ENCODE data around the gene C14orf39.

Gene C14orf39, protein sequence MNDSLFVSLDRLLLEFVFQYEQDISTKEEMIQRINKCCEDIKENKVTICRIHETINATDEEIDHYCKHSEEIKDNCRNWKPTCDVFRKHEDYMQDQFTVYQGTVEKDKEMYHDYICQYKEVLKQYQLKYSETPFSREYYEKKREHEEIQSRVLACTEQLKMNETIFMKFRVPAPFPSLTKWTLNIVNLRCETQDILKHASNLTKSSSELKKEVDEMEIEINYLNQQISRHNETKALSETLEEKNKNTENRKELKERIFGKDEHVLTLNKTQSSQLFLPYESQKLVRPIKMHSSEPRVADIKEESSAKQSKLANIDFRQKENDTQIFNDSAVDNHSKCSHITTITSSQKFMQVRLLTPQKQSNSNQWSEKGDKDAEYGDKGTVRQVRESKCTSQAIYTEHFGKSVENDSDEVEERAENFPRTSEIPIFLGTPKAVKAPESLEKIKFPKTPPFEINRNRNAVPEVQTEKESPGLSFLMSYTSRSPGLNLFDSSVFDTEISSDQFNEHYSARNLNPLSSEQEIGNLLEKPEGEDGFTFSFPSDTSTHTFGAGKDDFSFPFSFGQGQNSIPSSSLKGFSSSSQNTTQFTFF

DNA sequence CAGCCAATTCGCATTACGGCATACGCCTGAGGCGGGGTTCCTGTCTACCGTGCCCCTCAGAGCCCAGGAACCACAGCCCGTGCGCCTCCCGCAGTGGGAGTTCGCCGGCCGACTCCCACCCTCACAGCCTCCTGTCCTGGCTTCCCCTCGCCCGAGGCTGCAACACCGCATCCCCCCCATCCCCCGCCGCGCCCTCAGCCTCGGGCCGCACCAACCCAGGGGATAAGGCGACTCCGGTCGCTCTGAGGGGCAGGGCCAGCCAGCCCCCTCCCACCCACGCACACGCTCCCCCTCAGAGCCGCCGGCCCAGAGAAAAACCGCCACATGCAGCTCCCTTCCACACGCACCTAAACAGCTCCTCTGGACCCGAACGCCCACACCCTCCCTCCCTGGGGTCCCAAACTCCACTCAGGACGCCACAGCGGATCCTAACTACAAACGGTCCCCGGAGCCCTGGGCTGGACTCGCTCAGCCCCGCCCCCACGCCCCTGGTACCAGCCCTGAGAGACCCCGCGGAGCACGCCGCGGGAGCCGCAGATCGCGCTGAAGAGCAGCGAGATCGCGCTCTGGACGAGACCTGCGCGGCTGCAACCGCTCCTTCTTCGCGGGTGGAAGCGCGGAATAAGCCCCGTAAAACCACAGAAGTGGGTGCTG is at the start of gene C14orf39:
C14orf39 (minus strand) TSS at position 466 of the 654 bp plus-strand sequence. CDS start 985 bp downstream, outside the sequence.
- in situ Hi-C loops (cut with HindIII; ENCODE audit: low pct_ligation_motif_present, low pct_unique_long_range_greater_than_20kb, low sequenced_read_pairs), result no loop called here
- DNase-seq, result no peak

DNA sequence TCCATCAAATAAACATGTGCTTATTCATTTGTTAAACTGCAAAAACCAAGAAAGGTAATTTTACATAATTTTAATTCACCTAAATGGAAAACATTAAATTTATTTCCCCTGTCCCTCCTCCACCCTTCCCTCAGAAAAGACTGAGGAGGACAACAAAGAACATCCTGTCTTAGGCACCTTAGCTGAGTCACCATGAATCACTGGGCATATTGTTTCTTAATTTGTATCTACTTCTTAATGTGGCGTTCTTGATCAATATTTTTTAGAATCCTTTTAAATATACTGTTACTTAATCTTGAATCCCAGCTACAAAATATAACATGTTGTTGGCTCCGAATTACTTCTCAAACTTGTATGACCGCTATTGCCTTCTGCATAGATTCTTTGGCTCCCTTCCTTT is 46.6 kb upstream of the C14orf39 start:
- in situ Hi-C loops (cut with HindIII; ENCODE audit: low pct_ligation_motif_present, low pct_unique_long_range_greater_than_20kb, low sequenced_read_pairs), result no loop called here
- DNase-seq, result no peak

DNA sequence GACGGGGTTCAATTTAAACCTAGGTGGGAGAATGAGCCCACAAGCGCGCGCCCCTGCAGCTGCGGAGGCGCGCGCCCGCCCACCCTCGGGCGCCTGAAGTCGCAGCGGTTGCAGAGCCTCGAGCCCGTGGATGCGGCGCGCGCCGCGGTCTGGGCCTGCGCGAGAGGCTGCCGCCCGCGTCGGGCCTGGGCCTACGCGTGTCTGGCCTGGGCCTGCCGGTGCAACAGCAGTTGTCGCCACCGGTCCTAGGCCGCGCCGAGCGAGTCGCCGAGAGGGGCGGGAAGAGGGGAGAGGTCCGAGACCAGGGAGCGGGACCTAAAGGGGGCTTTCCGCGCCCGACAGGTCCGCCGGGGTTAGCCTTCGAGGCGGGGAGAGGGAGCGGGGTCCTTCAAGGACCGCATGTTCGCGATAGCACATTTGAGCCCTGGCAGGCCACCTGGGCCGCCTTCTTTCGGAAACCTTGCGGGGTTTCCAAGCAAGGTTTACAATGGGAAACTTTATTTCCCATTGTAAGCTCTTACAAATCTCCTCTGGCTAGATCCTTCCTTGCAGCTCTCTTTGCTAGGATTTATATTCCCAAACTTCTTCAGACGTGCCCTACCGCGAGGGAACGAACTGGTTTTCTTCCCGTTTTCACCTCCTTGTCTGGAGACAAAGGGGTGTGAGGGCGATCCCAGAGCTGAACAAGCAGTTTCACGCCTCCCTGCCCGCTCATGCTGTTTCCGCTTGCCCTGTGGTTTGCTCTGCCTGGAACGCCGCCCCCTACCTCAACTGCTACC is 29.8 kb upstream of the C14orf39 start:
- in situ Hi-C loops (cut with HindIII; ENCODE audit: low pct_ligation_motif_present, low pct_unique_long_range_greater_than_20kb, low sequenced_read_pairs), result no loop called here
- DNase-seq, result no peak

DNA sequence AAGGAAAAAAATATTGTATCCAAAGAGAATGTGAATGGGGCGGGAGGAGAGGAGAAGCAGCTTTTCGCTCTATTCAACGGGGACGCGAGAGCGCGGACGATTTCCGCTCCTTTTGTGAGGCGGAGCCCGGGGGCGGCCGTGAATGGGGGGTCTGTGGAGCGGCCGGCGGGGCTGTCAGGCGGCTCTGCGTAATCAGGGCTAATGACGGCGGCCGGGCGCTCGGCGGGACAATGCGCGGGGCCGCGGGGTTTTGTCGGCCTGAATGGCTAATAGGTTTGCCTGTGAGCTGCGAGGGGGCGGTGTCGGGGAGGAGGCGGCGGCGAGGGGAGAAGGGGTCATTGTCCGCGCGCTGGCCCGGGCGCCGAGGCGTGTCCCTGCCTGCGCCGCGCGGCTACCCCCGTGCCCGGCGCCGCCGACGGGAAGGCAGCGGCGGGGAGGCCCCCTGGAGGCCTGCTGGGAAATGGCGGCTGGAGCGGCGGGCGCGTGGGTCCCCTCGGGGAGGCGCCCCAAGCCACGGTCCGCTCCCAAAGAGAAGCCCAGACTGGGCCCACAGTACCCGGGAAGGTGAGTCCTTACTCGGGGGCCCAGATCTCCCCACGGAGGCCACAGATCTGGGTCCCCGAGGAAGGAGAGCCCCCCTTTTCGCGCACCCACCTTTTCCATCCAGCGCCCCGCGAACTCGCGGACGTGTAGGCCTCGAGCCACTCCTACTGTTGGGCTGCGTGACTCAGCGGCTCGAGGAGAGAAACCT is 29.1 kb upstream of the C14orf39 start:
- peak; percentile 37 for DNase-seq
- in situ Hi-C loops (cut with HindIII; ENCODE audit: low pct_ligation_motif_present, low pct_unique_long_range_greater_than_20kb, low sequenced_read_pairs), result no loop called here

DNA sequence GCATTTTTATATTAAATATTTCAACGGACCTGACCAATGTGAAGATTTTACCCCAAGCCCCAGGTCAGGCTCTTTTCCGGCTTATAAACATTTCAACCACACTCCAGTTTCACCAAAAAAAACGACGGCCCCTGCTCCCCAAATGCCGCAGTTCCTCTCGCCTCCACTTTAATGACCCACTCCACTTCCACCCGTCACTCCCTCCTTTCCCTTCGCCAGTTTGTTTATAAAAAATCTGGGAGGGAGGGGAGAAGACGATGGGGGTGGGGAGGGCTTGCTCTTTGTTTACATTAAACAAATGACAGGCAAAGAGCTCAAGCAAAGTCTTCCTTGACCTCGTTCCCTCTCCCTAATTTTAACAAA is 28.5 kb upstream of the C14orf39 start:
- DNase-seq, result no peak
- in situ Hi-C loops (cut with HindIII; ENCODE audit: low pct_ligation_motif_present, low pct_unique_long_range_greater_than_20kb, low sequenced_read_pairs), result no loop called here

DNA sequence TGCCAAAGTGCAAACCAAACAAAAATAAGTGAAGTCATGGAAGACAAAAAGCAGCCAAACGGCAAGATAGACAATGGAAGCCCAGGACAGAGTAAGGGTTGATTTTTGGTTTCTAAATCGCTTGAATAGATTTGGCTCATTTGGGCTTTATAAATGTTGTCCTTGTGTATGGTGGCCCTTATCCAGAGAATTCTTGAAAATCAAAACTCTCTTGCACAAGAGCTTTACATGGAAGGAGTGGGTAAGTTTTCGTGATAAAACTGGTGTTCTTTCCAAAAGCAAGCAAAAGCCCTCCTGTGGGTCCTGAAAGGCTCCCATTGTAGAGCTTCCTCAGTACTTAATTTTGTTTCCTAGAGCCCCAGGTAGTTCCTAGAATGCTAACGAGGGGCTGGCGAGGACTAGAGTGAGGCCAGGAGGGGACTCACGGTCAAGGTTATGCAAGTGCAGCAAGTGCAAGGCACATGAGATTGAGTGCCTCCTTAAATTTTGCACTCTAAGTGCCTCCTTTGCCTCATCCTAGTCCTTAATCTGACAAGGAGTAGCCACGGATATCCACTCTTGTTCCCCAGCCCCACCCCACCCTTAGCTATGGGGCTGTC is 27.2 kb upstream of the C14orf39 start:
- no peak for DNase-seq
- in situ Hi-C loops (cut with HindIII; ENCODE audit: low pct_ligation_motif_present, low pct_unique_long_range_greater_than_20kb, low sequenced_read_pairs), result no loop called here

DNA sequence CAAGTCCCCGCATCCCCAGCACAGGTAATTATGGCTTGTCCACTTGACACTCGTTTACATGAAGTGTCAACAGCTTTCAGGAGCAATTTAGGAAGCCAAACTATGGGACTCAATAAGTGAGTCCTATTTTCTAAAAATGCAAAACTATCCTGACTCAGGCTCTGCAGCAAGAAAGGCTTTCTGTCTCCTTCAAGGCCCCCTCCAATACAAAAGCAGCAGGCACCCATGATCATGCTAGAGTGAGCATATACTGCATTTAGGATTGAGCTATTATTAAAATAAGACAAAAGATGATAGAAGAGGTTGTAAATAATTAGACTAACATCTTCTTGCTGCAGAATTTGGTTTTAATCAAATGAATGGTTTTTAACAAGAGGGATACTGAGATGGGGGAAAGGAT is 26.3 kb upstream of the C14orf39 start:
- in situ Hi-C loops (cut with HindIII; ENCODE audit: low pct_ligation_motif_present, low pct_unique_long_range_greater_than_20kb, low sequenced_read_pairs), result no loop called here
- DNase-seq, result no peak

DNA sequence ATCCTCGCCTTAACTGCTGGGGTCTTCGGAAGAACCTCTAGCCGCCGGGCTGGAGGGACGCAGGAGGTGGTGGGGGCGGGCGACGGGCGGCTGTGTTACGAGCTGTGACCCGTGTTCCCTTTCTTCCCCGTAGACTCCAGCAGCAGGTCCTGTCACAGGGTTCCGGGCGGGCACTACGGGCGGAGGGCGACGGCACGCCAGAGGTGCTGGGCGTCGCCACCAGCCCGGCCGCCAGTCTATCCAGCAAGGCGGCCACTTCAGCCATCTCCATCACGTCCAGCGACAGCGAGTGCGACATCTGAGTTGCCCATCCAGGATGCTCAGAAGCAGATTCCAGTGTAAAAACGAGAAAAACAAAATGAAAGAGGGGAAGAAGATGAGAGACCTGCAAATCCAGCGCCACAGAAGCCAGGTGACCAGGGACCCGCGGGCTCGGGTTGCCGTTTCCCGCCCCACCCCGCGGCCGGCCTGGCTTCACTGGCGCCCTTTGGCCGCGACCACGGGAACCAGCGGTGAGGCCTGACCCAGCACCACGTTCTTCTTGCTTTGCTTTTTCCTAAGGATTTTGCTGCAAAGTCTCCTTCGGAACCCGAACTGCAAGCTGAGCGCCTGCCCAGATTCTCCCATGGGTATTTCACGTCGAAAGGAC is 25.2 kb upstream of the C14orf39 start:
- in situ Hi-C loops (cut with HindIII; ENCODE audit: low pct_ligation_motif_present, low pct_unique_long_range_greater_than_20kb, low sequenced_read_pairs), result no loop called here
- no peak for DNase-seq

DNA sequence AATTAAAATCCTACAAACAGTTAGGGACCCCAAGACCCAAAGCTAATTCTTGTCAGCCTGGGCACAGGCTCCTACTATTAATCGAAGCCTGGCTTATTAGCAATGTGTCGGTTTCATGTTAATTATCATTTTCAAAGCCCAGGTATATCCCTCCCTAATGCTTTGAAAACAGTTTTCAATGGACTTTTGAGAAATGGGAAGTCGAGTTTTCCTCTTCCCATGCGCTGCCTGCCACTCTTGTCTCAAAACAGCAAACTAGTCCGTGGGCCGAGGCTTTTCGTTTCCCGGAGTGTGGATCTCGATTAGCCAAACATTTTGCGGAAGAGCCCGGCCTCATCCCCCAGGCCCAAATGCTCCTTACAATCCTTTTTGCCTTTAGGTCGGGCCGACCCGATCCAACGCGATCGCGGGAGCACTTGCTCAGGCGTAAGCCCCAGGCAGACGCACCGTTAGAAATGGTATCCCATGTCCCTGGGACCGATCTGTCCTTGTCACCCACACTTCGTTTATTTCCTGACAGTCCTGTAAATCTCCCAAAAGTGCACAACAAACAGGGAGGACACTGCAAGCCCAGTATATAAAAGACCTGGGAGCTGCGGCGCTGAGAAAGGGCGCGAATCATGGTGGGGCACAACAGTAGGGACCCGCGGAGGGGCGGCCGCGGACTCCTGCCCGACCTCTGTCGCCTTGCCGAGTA is 24.5 kb upstream of the C14orf39 start:
- in situ Hi-C loops (cut with HindIII; ENCODE audit: low pct_ligation_motif_present, low pct_unique_long_range_greater_than_20kb, low sequenced_read_pairs), result no loop called here
- no peak for DNase-seq

DNA sequence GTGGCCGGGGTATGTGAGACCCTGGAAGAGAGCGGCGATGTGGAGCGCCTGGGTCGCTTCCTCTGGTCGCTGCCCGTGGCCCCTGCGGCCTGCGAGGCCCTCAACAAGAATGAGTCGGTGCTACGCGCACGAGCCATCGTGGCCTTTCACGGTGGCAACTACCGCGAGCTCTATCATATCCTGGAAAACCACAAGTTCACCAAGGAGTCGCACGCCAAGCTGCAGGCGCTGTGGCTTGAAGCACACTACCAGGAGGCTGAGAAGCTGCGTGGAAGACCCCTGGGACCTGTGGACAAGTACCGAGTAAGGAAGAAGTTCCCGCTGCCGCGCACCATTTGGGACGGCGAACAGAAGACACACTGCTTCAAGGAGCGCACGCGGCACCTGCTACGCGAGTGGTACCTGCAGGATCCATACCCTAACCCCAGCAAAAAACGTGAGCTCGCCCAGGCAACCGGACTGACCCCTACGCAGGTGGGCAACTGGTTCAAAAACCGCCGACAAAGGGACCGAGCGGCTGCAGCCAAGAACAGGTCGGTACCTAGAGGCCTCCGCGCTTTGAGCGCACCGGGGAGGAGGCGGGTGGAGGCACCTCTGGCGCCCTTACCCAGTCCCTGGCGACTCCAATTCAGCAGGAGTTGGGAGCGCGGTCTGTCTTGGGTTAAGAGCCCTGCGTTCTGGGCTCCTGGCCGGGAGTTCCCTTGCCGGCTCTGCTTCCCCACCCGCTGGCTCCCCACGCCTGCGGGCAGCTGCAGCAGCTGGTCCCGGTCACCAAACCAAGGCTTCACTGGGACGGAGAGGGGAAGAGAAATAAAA is 23.8 kb upstream of the C14orf39 start:
- no peak for DNase-seq

DNA sequence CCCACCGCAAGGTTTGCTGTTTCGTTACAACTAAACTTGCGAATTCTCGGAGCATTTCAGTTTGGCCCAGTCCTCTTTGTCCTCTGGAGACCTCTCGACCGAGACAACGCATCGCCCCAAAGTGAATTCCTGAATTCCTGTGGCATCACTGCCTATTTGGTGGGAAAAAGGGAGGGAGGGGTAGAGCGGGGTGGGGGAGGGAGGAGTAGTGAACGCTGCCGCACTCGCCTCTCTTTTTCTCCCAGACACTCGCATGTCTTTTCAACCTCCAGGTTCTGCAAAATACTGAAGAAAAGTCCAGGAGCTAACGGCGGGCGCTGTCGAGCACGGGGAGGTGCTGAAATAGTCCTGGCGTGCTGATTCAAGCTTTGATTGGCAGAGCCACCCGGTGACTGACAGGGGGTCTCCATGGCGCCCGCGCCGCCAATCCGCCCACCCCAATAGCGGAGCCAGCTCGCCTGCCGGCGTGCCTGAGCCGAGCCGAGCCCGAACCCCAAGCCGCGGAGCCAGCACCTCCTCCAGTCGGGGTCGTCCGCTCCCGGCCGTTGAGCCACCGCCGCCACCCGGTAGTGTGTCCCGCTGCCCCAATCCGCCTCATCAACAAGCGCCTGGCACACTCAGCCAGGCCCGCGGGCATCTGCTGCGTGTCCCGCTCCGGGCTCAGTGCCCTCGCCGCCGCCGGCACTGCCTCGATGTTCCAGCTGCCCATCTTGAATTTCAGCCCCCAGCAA is 23.0 kb upstream of the C14orf39 start, which contains the start of gene SIX6:
SIX6 (plus strand) TSS at position 440 of the 731 bp plus-strand sequence; CDS start at position 693, 253 bp downstream.
- in situ Hi-C loops (cut with HindIII; ENCODE audit: low pct_ligation_motif_present, low pct_unique_long_range_greater_than_20kb, low sequenced_read_pairs), result no loop called here
- no peak for DNase-seq

More for the DNA sequence above, 23.8 kb upstream of the C14orf39 start:
- in situ Hi-C loops (cut with HindIII; ENCODE audit: low pct_ligation_motif_present, low pct_unique_long_range_greater_than_20kb, low sequenced_read_pairs), result no loop called here

DNA sequence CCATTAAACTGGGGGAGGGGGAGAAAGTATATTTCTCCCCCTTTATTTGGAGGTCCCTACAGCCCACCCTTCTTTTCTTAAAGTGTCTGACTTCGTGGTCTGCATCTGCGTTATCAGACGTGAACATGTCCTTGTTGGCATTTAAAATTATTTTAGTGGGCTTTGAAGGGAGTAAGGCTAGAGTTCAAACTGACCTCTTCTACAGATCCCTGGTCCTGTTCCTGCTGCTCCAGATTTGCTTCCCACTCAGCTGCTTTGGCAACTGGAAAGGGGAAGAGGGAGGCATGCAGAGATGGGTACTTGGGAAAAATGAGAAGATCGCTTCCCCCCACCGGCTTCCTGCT is 22.5 kb upstream of the C14orf39 start:
- DNase-seq, result no peak
- in situ Hi-C loops (cut with HindIII; ENCODE audit: low pct_ligation_motif_present, low pct_unique_long_range_greater_than_20kb, low sequenced_read_pairs), result no loop called here

DNA sequence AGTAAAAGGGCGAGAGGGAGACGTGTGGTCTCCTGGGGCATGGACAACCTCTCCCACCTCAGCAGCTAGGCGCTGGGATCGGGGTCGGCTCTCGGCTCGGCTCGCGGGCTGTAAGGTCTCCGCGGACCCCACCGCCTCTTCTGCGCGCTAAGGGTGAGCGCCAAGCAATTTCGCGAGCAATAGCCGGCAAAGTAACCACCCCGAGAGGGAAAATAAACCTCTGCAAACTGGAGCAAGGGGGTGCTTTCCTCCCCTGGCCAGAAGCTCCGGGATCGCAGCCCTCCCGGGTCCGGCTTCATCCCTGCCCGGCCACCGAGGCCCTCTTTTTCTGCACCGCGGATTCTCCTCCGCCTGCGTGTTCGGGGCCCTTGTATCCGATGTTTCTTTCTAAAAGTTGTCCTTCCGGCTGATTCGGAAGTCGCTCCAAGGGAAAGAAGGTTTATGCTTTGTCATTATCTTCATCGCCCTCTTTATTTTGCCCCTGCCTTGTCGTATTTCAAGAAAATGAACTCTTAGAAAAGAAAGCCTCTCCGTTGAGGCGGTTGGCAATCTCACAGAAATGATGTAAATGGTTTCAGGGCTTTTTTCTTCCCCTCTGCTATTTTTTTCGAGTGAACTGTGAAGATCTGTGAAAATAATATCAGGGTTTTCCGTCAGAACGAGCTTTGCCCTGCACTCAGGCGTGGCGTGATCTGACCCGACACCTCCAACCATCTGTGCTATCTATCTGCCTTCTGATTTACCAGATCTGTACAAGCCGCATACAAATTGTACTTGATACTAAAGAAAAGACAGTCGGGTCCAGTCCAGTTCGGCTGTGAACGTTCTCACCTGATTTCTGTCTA is 21.3 kb upstream of the C14orf39 start:
- in situ Hi-C loops (cut with HindIII; ENCODE audit: low pct_ligation_motif_present, low pct_unique_long_range_greater_than_20kb, low sequenced_read_pairs), result no loop called here
- no peak for DNase-seq

DNA sequence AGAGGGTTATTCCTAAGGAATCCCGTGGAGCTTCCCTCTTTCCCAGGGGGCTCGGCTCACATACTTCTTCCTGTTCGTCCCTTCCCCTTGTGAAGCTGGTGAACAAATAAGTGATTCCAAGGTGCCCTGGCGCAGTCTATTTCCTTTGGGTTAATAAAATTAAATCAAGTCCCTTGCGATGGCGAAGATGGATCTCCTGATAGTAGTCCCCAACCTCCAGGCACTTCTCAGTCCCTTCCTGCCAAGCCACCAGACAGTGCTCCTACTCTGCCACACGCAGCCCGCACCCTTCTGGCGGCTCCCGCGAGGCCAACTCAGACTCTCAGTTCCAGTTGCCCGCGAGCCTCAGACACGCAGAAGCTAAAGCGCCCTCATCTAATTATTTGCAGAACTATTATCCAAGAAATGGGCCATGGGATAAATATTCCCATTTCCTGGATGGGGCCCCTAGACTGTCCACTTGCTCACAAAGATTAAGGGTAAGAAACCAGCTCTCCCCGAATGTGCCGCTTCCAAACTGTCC is 20.7 kb upstream of the C14orf39 start:
- no peak for DNase-seq
- in situ Hi-C loops (cut with HindIII; ENCODE audit: low pct_ligation_motif_present, low pct_unique_long_range_greater_than_20kb, low sequenced_read_pairs), result no loop called here

DNA sequence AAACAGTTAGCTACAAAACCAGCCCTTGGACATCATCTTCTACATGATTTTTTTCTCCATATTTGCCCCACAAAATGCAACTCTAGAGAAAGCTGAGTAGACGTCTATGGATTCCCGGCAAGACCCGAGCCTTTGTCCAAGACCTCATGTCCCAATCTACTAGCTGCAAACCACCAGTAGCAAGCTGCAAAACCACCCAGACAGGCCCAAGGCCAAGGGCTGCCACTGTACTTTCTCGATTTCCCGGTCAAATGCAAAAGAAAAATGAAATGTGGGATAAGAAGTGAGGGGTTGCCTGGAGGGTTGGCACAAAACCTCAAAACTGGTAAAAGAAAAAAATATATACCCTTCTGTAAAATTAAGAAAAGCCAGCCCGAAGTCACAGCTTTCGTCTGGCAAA is 20.1 kb upstream of the C14orf39 start:
- no peak for DNase-seq
- in situ Hi-C loops (cut with HindIII; ENCODE audit: low pct_ligation_motif_present, low pct_unique_long_range_greater_than_20kb, low sequenced_read_pairs), result no loop called here
